CD14-positive monocyte (primary cell): ENCODE results near the gene MBNL2. TPM values are rescaled to one million over a fixed set of nuclear protein-coding genes. Genes with fewer than 3 reads are reported as not detected.

Experiments used
- DNase-seq, 3 donors: peaks; one replicate each; pipeline ENCODE4 v3.0.0-alpha.2; 2011 to 2022
- H2AFZ ChIP-seq: 2 replicates; pipeline ENCODE4 v1.6.0; 2012; ENCODE audit warnings: mild to moderate bottlenecking, low read depth, low read length, inconsistent platforms; ENCODE audit not compliant: insufficient read depth, poor library complexity, severe bottlenecking
- H3K27ac ChIP-seq, 2 donors: 1 replicate in 1 of 2; 2 replicates in 1 of 2; pipeline ENCODE4 v1.5.1; 2012 to 2013; ENCODE audit warnings: low read length in 2 of 2, control low read depth in 1 of 2, inconsistent platforms in 1 of 2, low read depth in 1 of 2, mild to moderate bottlenecking in 1 of 2
- H3K27me3 ChIP-seq, 2 donors: one replicate each; pipeline versions ENCODE4 v1.6.0 to v1.6.1; 2011 to 2013; ENCODE audit warnings: low read length in 2 of 2; ENCODE audit not compliant: control insufficient read depth in 2 of 2, insufficient read depth in 2 of 2
- H3K36me3 ChIP-seq, 2 donors: replicated peaks in 1 of 2; 1 replicate in 1 of 2; 2 replicates in 1 of 2; pipeline versions ENCODE4 v1.5.1 to v1.6.1; 2012 to 2013; ENCODE audit warnings: low read length in 2 of 2, control low read depth in 1 of 2, inconsistent platforms in 1 of 2, mild to moderate bottlenecking in 1 of 2; ENCODE audit not compliant: insufficient read depth in 2 of 2, control insufficient read depth in 1 of 2
- H3K4me1 ChIP-seq, 2 donors: 1 replicate in 1 of 2; 2 replicates in 1 of 2; pipeline versions ENCODE4 v1.5.1 to v1.6.1; 2012 to 2013; ENCODE audit warnings: low read length in 2 of 2, control low read depth in 1 of 2, inconsistent platforms in 1 of 2, mild to moderate bottlenecking in 1 of 2, moderate library complexity in 1 of 2; ENCODE audit not compliant: insufficient read depth in 2 of 2, control insufficient read depth in 1 of 2
- H3K4me2 ChIP-seq: replicated peaks from 2 replicates; pipeline ENCODE3; 2012; ENCODE audit warnings: low read length, moderate library complexity, mild to moderate bottlenecking; ENCODE audit not compliant: poor library complexity, severe bottlenecking; ENCODE audit errors: extremely low read depth
- H3K4me3 ChIP-seq, 3 experiments: fragments of 200-600 bp in 1 of 3; sonication (generic) in 1 of 3; replicated peaks in 1 of 3; 1 replicate in 2 of 3; 2 replicates in 1 of 3; pipeline ENCODE4 v1.5.1; 2011 to 2013; ENCODE audit warnings: low read length in 3 of 3, mild to moderate bottlenecking in 3 of 3, control low read depth in 2 of 3, low read depth in 2 of 3, inconsistent platforms in 1 of 3, moderate library complexity in 1 of 3
- H3K79me2 ChIP-seq: 2 replicates; pipeline ENCODE4 v1.6.0; 2012; ENCODE audit warnings: mild to moderate bottlenecking, control low read depth, inconsistent platforms, low read length, moderate library complexity; ENCODE audit not compliant: insufficient read depth
- H3K9ac ChIP-seq: 2 replicates; pipeline ENCODE4 v1.6.0; 2017; ENCODE audit warnings: low read length, mild to moderate bottlenecking; ENCODE audit not compliant: insufficient read depth, poor library complexity, severe bottlenecking
- H3K9me3 ChIP-seq, 2 donors: replicated peaks in 1 of 2; 1 replicate in 1 of 2; 2 replicates in 1 of 2; pipeline versions ENCODE4 v1.5.1 to v1.6.1; 2012 to 2013; ENCODE audit warnings: low read length in 2 of 2, control low read depth in 1 of 2; ENCODE audit not compliant: control insufficient read depth in 1 of 2, insufficient read depth in 1 of 2
- H4K20me1 ChIP-seq: 2 replicates; pipeline ENCODE4 v1.6.0; 2012; ENCODE audit warnings: mild to moderate bottlenecking, low read length, control low read depth, moderate library complexity; ENCODE audit not compliant: insufficient read depth
- H3K27ac Mint-ChIP-seq, 7 donors: one replicate each; pipeline ENCODE4 v1.8.0; 2020; ENCODE audit warnings: mild to moderate bottlenecking in 7 of 7, mixed read lengths in 7 of 7, moderate library complexity in 6 of 7, inconsistent platforms in 2 of 7
- H3K27me3 Mint-ChIP-seq, 3 donors: one replicate each; pipeline ENCODE4 v1.8.0; 2021 to 2022; ENCODE audit warnings: low read depth in 3 of 3, mild to moderate bottlenecking in 3 of 3, mixed read lengths in 3 of 3, moderate library complexity in 3 of 3, inconsistent platforms in 1 of 3
- H3K36me3 Mint-ChIP-seq, 2 donors: one replicate each; pipeline ENCODE4 v1.8.0; 2020; ENCODE audit warnings: mixed read lengths in 2 of 2, inconsistent platforms in 1 of 2, mild to moderate bottlenecking in 1 of 2
- H3K4me1 Mint-ChIP-seq: one replicate; pipeline ENCODE4 v1.8.0; 2020; ENCODE audit warnings: mild to moderate bottlenecking, mixed read lengths
- H3K4me3 Mint-ChIP-seq, 2 donors: one replicate each; pipeline ENCODE4 v1.8.0; 2020; ENCODE audit warnings: mild to moderate bottlenecking in 2 of 2, mixed read lengths in 2 of 2, moderate library complexity in 1 of 2
- H3K9me3 Mint-ChIP-seq, 7 donors: one replicate each; pipeline ENCODE4 v1.8.0; 2020 to 2022; ENCODE audit warnings: mixed read lengths in 7 of 7, mild to moderate bottlenecking in 6 of 7, moderate library complexity in 6 of 7, inconsistent platforms in 2 of 7
- CTCF ChIP-seq: fragments of 200-600 bp; IDR thresholded peaks from one replicate; pipeline ENCODE4 v1.8.0; 2022; ENCODE audit warnings: antibody characterized with exemption, mild to moderate bottlenecking
- WGBS: methylation state at CpG from one replicate; pipeline ENCODE4 v1.1.5; 2013; ENCODE audit warnings: missing lambda C conversion rate; ENCODE audit not compliant: insufficient coverage; 5-methylcytosine and 5-hydroxymethylcytosine counted together
- intact Hi-C, 2 donors: fragments of 100-400 bp; cut with micrococcal nuclease; formaldehyde crosslinking; loops; one replicate each; pipeline versions ENCODE4 v1.15.0 to v1.15.1; 2023
- polyA plus RNA-seq, 3 donors: library from polyadenylated mRNA; depleted of rRNA in 1 of 3; unstranded in 2 of 3; stranded (reverse) in 1 of 3; fragments of 300-500 nt in 2 of 3; fragments of >200 nt in 1 of 3; fragmentation: Illumina TruSeq in 2 of 3; gene quantifications; 1 replicate in 2 of 3; 2 replicates in 1 of 3; pipeline ENCODE4 v1.2.3, GENCODE V29; 2012 to 2021

MBNL2 gene
- polyA plus RNA-seq, 3 donors, result 8.5 to 15.5 (median 13.4) TPM

DNA sequence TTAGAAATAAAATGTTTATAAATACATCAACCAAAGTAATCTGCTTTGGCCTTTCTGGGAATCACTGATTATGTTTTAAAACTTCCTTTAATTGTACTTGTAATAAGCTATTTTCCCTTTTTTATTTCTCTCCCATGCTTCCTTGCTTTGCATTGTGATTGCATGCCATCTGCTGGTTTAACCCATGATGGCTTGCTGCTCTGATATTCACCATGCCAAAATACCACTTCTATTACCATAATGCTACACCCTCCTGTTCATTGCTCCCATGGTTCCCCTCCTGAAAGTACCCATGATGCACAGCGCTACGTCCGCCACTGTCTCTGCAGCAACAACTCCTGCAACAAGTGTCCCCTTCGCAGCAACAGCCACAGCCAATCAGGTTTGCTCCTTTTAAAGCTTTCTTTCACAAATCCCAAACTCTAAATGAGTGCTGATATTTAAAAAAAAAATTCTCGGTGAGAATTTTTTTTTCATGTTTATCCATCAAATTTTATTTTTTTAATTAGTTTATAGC is 144.1 kb downstream of the MBNL2 start:
- no peak for DNase-seq
- Mint-ChIP-seq H3K4me3 (no peak overlapping the region), H3K36me3 (peaks cover 40 to 55% of the 10 kb centered on the region in 2 donors), H3K4me1 (peaks cover 23% of the 10 kb centered on the region), H3K27me3 (no peaks in the 10 kb centered on the region), H3K9me3 (peaks cover 0 to 3% (median 0%) of the 10 kb centered on the region in 7 donors), H3K27ac (no peak overlapping the region)
- Histone ChIP-seq H3K36me3 (peaks cover 27 to 48% of the 10 kb centered on the region in 2 donors), H3K79me2 (no peaks in the 10 kb centered on the region), H3K27ac (no peak overlapping the region), H3K9ac (no peak overlapping the region), H4K20me1 (no peaks in the 10 kb centered on the region), H3K9me3 (no peaks in the 10 kb centered on the region), H3K4me3 (no peak overlapping the region), H2AFZ (no peak overlapping the region), H3K4me2 (no peak overlapping the region), H3K4me1 (peaks cover 12 to 22% of the 10 kb centered on the region in 2 donors), H3K27me3 (no peaks in the 10 kb centered on the region)
- no peak for TF ChIP-seq CTCF
- no CpG with 5 or more reads among the region's 5 CpGs for WGBS
- intact Hi-C loops, result no loop called here

- Histone ChIP-seq H3K4me1 (peaks cover 12 to 22% of the 10 kb centered on the region in 2 donors), H3K4me2 (no peak overlapping the region), H3K4me3 (no peak overlapping the region), H3K79me2 (no peaks in the 10 kb centered on the region), H2AFZ (no peak overlapping the region), H3K36me3 (peaks cover 30 to 52% of the 10 kb centered on the region in 2 donors), H3K9me3 (no peaks in the 10 kb centered on the region), H3K9ac (no peak overlapping the region), H4K20me1 (no peaks in the 10 kb centered on the region), H3K27ac (peak overlapping the region in 1 of 2 donors; percentile 50), H3K27me3 (no peaks in the 10 kb centered on the region)
- Mint-ChIP-seq H3K36me3 (peaks cover 39 to 52% of the 10 kb centered on the region in 2 donors), H3K4me3 (no peak overlapping the region), H3K27ac (peak overlapping the region in 4 of 7 donors; percentile 1 to 67 (median 59)), H3K9me3 (peaks cover 0 to 3% (median 0%) of the 10 kb centered on the region in 7 donors), H3K4me1 (peaks cover 23% of the 10 kb centered on the region), H3K27me3 (no peaks in the 10 kb centered on the region)
- intact Hi-C loops, result no loop called here
- no peak for DNase-seq
- 25% methylated on average over 4 of the region's 15 CpGs for WGBS
- no peak for TF ChIP-seq CTCF
These were observed 145.1 kb downstream of the MBNL2 start for GRCh38 chr13:97367016-97367822.
